Type B pancreatic cell (in vitro differentiated cells): ENCODE data around the gene THAP3. TPM values are rescaled to one million over a fixed set of nuclear protein-coding genes. Genes with fewer than 3 reads are reported as not detected.
A peak's percentile ranks its signal among the peaks of the same experiment; 100 is the strongest.

Experiments
- DNase-seq: peaks from one replicate; pipeline ENCODE4 v3.0.0; 2021; ENCODE audit warnings: mixed read lengths; ENCODE audit not compliant: unreplicated experiment; ENCODE audit errors: extremely low spot score
- H3K27ac Mint-ChIP-seq: 2 replicates; pipeline ENCODE4 v1.8.0; 2021; ENCODE audit warnings: mild to moderate bottlenecking, mixed read lengths
- H3K27me3 Mint-ChIP-seq: 2 replicates; pipeline ENCODE4 v1.8.0; 2021; ENCODE audit warnings: mixed read lengths
- H3K36me3 Mint-ChIP-seq: 2 replicates; pipeline ENCODE4 v1.8.0; 2021; ENCODE audit warnings: mixed read lengths
- H3K4me1 Mint-ChIP-seq: one replicate; pipeline ENCODE4 v1.8.0; 2021; ENCODE audit warnings: mixed read lengths; ENCODE audit not compliant: unreplicated experiment
- H3K4me3 Mint-ChIP-seq: 2 replicates; pipeline ENCODE4 v1.8.0; 2021; ENCODE audit warnings: mild to moderate bottlenecking, mixed read lengths
- H3K9me3 Mint-ChIP-seq: 2 replicates; pipeline ENCODE4 v1.8.0; 2021; ENCODE audit warnings: mixed read lengths
- total RNA-seq: library from RNA; stranded (reverse); gene quantifications from 2 replicates; pipeline ENCODE4 v1.2.1, GENCODE V29; 2021; ENCODE audit warnings: low replicate concordance
- TF ChIP-seq, protein P1 (sequence below): fragments of 200-600 bp; sonication (generic); conservative IDR thresholded peaks from 2 replicates; pipeline ENCODE4 v1.5.0; 2021; ENCODE audit warnings: antibody characterized with exemption, mild to moderate bottlenecking

The THAP3 gene
- total RNA-seq, 1 donor from 2014 or later, result 21.6 TPM

DNA sequence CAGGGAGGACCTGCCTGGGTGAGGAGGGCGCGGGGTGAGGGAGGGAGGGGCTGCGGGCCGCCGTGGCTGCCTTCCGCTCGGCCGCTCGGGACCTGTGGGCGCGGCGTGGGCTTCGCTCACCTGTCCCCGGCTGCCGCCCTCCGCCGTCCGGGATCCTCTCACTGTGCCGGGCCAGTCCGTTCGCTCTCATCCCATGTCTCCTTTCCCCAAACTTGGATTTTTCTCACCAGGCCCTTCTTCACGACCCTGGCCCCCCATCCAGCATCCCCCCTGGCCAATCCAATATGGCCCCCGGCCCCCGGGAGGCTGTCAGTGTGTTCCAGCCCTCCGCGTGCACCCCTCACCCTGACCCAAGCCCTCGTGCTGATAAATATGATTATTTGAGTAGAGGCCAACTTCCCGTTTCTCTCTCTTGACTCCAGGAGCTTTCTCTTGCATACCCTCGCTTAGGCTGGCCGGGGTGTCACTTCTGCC, 44.5 kb upstream of the THAP3 start:
- Mint-ChIP-seq H3K4me1 (peaks cover 27% of the 10 kb centered on the region), H3K9me3 (no peaks in the 10 kb centered on the region), H3K27me3 (no peaks in the 10 kb centered on the region), H3K27ac (peak overlapping the region; percentile 97), H3K4me3 (peak overlapping the region; percentile 97), H3K36me3 (no peaks in the 10 kb centered on the region)
- TF ChIP-seq, protein P1, sequence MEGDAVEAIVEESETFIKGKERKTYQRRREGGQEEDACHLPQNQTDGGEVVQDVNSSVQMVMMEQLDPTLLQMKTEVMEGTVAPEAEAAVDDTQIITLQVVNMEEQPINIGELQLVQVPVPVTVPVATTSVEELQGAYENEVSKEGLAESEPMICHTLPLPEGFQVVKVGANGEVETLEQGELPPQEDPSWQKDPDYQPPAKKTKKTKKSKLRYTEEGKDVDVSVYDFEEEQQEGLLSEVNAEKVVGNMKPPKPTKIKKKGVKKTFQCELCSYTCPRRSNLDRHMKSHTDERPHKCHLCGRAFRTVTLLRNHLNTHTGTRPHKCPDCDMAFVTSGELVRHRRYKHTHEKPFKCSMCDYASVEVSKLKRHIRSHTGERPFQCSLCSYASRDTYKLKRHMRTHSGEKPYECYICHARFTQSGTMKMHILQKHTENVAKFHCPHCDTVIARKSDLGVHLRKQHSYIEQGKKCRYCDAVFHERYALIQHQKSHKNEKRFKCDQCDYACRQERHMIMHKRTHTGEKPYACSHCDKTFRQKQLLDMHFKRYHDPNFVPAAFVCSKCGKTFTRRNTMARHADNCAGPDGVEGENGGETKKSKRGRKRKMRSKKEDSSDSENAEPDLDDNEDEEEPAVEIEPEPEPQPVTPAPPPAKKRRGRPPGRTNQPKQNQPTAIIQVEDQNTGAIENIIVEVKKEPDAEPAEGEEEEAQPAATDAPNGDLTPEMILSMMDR, result no peak
- DNase-seq, result no peak

DNA sequence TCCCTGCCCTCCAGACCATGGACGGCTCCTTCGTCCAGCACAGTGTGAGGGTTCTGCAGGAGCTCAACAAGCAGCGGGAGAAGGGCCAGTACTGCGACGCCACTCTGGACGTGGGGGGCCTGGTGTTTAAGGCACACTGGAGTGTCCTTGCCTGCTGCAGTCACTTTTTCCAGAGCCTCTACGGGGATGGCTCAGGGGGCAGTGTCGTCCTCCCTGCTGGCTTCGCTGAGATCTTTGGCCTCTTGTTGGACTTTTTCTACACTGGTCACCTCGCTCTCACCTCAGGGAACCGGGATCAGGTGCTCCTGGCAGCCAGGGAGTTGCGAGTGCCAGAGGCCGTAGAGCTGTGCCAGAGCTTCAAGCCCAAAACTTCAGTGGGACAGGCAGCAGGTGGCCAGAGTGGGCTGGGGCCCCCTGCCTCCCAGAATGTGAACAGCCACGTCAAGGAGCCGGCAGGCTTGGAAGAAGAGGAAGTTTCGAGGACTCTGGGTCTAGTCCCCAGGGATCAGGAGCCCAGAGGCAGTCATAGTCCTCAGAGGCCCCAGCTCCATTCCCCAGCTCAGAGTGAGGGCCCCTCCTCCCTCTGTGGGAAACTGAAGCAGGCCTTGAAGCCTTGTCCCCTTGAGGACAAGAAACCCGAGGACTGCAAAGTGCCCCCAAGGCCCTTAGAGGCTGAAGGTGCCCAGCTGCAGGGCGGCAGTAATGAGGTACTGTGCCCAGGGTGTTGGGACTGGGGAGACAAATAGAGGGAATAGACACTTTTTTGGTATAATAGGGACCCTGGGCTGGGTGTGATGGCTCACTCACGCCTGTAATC, 43.9 kb upstream of the THAP3 start:
- Mint-ChIP-seq H3K27me3 (no peaks in the 10 kb centered on the region), H3K36me3 (no peaks in the 10 kb centered on the region), H3K27ac (peak overlapping the region; percentile 97), H3K4me3 (peak overlapping the region; percentile 97), H3K9me3 (no peaks in the 10 kb centered on the region), H3K4me1 (peaks cover 27% of the 10 kb centered on the region)
- TF ChIP-seq, protein P1, result peak; percentile 27
- DNase-seq, result no peak

GRCh38 chr1:6581561-6582305, 42.9 kb upstream of the THAP3 start:
- no peak for DNase-seq
- Mint-ChIP-seq H3K27ac (peak overlapping the region; percentile 85), H3K36me3 (no peaks in the 10 kb centered on the region), H3K4me1 (peaks cover 27% of the 10 kb centered on the region), H3K27me3 (no peaks in the 10 kb centered on the region), H3K9me3 (no peaks in the 10 kb centered on the region), H3K4me3 (peak overlapping the region; percentile 80)
- TF ChIP-seq, protein P1, result no peak

DNA sequence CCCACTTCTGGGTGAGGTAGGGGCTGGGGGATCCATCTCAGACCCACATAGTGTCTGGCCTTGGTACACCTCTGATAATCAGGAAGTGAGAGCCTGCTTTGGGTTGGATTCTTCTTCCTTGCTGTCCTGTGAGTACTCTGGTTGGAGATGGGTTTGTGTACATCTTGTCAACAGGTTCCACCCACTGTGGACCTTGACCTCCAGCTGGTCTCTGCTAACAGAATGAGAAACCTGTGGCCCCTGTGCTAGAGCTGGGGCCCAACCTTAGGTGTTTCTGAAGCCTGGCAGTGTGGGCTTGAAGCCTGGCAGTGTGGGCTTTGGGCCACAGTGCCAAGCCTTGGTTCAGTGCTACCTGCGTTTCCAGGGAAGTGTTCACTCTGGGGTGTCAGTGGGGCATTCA, 42.3 kb upstream of the THAP3 start:
- Mint-ChIP-seq H3K27me3 (no peaks in the 10 kb centered on the region), H3K9me3 (no peaks in the 10 kb centered on the region), H3K27ac (peak overlapping the region; percentile 85), H3K4me1 (peaks cover 27% of the 10 kb centered on the region), H3K36me3 (no peaks in the 10 kb centered on the region), H3K4me3 (peak overlapping the region; percentile 80)
- TF ChIP-seq, protein P1, result no peak
- no peak for DNase-seq

DNA sequence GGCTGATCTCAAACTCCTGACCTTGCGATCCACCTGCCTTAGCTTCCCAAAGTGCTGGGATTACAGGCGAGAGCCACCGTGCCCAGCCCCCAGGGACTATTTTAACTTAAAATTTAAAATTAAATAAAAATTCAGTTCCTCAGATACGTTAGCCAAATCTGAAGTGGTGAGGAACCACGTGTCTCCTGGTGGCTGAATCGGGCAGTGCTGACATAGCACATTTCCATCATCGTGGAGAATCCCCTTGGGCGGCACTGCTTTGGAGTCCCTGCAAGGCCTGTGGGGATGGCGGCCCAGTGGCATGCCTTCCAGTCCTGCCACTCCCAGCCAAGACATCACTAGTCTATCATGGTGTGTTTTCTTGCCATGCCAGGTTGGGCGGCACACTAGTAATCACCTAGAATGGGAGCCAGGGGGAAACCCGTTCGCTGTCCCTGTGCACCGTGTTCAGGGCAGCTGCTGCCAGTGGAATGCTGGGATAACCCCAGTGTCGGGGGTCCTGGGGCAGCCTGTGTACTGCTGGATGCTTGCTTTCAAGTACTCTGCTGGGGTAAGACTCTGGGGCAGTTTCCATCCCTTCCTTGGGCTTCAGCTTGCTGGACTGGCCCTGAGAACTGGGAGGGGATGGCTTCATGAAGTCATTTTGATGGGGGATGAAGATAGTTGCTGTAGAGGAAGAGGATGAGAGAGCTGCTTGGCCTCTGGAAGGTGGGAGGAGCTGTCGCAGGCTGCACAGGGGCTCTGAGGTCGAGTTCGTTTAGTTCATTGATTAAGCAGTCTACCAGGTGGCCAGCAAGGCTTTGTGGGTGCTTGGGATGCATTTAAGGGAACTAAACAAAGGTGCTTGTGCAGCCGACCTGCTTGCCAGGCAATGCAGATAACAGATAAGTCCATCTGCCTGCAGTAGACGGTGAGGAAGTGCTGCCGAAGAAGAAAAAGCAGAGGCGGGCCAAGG, 40.3 kb upstream of the THAP3 start:
- peak overlapping the region; percentile 58 for H3K27ac Mint-ChIP-seq
- H3K4me3 Mint-ChIP-seq, result no peak overlapping the region
- TF ChIP-seq, protein P1, result peak; percentile 58
- no peaks in the 10 kb centered on the region for H3K27me3 Mint-ChIP-seq
- H3K4me1 Mint-ChIP-seq, result peaks cover 20% of the 10 kb centered on the region
- no peaks in the 10 kb centered on the region for H3K36me3 Mint-ChIP-seq
- H3K9me3 Mint-ChIP-seq, result no peaks in the 10 kb centered on the region
- DNase-seq, result no peak
